ENCODE results near the gene AFF3. TPM values are rescaled to one million over a fixed set of nuclear protein-coding genes. Genes with fewer than 3 reads are reported as not detected.
"Not testable (repeated sequence)": the region's sequence is repeated elsewhere in the genome, so short reads cannot be mapped to it uniquely, and the experiment has no call there.

Gene AFF3
- total and polyA plus RNA-seq, 7 donors = 0.46 to 25.0 (median 18.6) TPM

- TF ChIP-seq CTCF (IDR thresholded peaks at IDR 0.05) = no peak
- TF ChIP-seq EP300 (IDR thresholded peaks at IDR 0.05) = no peak
- TF ChIP-seq POLR2A (IDR thresholded peaks at IDR 0.05) = no peak
- no peak for TF ChIP-seq POLR2AphosphoS5 (IDR thresholded peaks at IDR 0.05)
- intact Hi-C loops (cut with DNase I) = no loop called here
- Histone ChIP-seq H3K27me3 (no peaks in the 10 kb centered on the region), H3K27ac (no peak overlapping the region), H3K4me3 (no peak overlapping the region), H3K36me3 (no peaks in the 10 kb centered on the region), H3K4me1 (no peaks in the 10 kb centered on the region), H3K9me3 (peaks cover 0 to 2% (median 0%) of the 10 kb centered on the region in 4 donors)
- no peak for DNase-seq
Observed at GRCh38 chr2:100163605-100164004, 21.2 kb upstream of the AFF3 start.

GRCh38 chr2:100161945-100162620 lies 19.7 kb upstream of the AFF3 start:
- no peaks in the 10 kb centered on the region for H3K36me3 ChIP-seq
- H3K4me1 ChIP-seq = no peaks in the 10 kb centered on the region
- H3K27me3 ChIP-seq = no peaks in the 10 kb centered on the region
- H3K4me3 ChIP-seq = no peak overlapping the region
- intact Hi-C loops (cut with DNase I) = no loop called here
- no peak overlapping the region for H3K27ac ChIP-seq
- H3K9me3 ChIP-seq = peaks cover 0 to 2% (median 0%) of the 10 kb centered on the region in 4 donors
- TF ChIP-seq EP300 (IDR thresholded peaks at IDR 0.05) (no peak), CTCF (IDR thresholded peaks at IDR 0.05) (no peak), POLR2AphosphoS5 (IDR thresholded peaks at IDR 0.05) (no peak), POLR2A (IDR thresholded peaks at IDR 0.05) (no peak)
- DNase-seq = no peak

GRCh38 chr2:100160396-100160795 lies 18.0 kb upstream of the AFF3 start:
- Histone ChIP-seq H3K4me3 (no peak overlapping the region), H3K36me3 (no peaks in the 10 kb centered on the region), H3K9me3 (peaks cover 0 to 2% (median 0%) of the 10 kb centered on the region in 4 donors), H3K4me1 (no peaks in the 10 kb centered on the region), H3K27me3 (no peaks in the 10 kb centered on the region), H3K27ac (no peak overlapping the region)
- WGBS, 2 donors = 91 to 94% methylated on average over 1 of the region's 1 CpG
- TF ChIP-seq POLR2A (IDR thresholded peaks at IDR 0.05) = no peak
- TF ChIP-seq POLR2AphosphoS5 (IDR thresholded peaks at IDR 0.05) = no peak
- no peak for TF ChIP-seq EP300 (IDR thresholded peaks at IDR 0.05)
- no peak for DNase-seq
- intact Hi-C loops (cut with DNase I) = no loop called here

- DNase-seq = not testable (repeated sequence)
Observed at GRCh38 chr2:100151832-100152231, 9.4 kb upstream of the AFF3 start.

GRCh38 chr2:100151310-100151709 lies 8.9 kb upstream of the AFF3 start:
- Histone ChIP-seq H3K27me3 (no peaks in the 10 kb centered on the region), H3K9me3 (no peaks in the 10 kb centered on the region), H3K27ac (no peak overlapping the region), H3K36me3 (no peaks in the 10 kb centered on the region), H3K4me1 (no peaks in the 10 kb centered on the region), H3K4me3 (no peak overlapping the region)
- intact Hi-C loops (cut with DNase I) = no loop called here
- DNase-seq = no peak
- 71 to 84% methylated on average over 3 of the region's 3 CpGs for WGBS, 2 donors
- no peak for TF ChIP-seq POLR2AphosphoS5 (IDR thresholded peaks at IDR 0.05)
- no peak for TF ChIP-seq POLR2A (IDR thresholded peaks at IDR 0.05)
- no peak for TF ChIP-seq EP300 (IDR thresholded peaks at IDR 0.05)

More at GRCh38 chr2:100151832-100152231, 9.4 kb upstream of the AFF3 start:
- H3K36me3 ChIP-seq; intact Hi-C loops (cut with DNase I); H3K4me3 ChIP-seq; H3K4me1 ChIP-seq; H3K27ac ChIP-seq; H3K9me3 ChIP-seq; H3K27me3 ChIP-seq: not testable (repeated sequence)
- WGBS, 2 donors = 78 to 90% methylated on average over 4 of the region's 4 CpGs

GRCh38 chr2:100148883-100149282 lies 6.5 kb upstream of the AFF3 start:
- H3K27ac ChIP-seq = no peak overlapping the region
- H3K4me1 ChIP-seq = no peaks in the 10 kb centered on the region
- TF ChIP-seq EP300 (IDR thresholded peaks at IDR 0.05) (no peak), POLR2A (IDR thresholded peaks at IDR 0.05) (no peak), POLR2AphosphoS5 (IDR thresholded peaks at IDR 0.05) (no peak), CTCF (IDR thresholded peaks at IDR 0.05) (no peak)
- H3K36me3 ChIP-seq = no peaks in the 10 kb centered on the region
- no peak for DNase-seq
- intact Hi-C loops (cut with DNase I) = no loop called here
- H3K9me3 ChIP-seq = no peaks in the 10 kb centered on the region
- no peaks in the 10 kb centered on the region for H3K27me3 ChIP-seq
- H3K4me3 ChIP-seq = no peak overlapping the region
- WGBS, 2 donors = 84 to 88% methylated on average over 4 of the region's 4 CpGs
